Measurements from ENCODE around the gene UHRF2.

UHRF2 gene

DNA sequence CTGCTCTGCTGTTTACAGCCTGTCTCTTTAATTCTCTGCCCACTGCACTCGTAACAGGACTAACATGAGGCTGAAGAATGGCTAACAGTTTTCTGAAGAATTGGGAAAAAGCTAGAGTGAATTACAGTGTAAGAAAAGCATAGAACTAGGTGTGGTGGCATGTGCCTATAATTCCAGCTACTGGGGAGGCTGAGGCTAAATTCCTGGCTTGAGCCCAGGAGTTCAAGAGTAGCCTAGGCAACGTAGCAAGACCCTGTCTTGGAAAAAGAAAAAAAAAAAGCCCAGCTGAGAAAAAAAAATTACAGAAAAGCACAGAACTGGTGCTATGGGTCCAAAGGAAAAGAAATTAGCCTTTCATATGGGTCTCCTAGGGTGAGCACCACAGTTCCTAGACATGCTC, 13.9 kb upstream of the UHRF2 start:
- no peaks in the 10 kb centered on the region for H3K27me3 ChIP-seq (ENCODE audit: insufficient read depth, low read length)

DNA sequence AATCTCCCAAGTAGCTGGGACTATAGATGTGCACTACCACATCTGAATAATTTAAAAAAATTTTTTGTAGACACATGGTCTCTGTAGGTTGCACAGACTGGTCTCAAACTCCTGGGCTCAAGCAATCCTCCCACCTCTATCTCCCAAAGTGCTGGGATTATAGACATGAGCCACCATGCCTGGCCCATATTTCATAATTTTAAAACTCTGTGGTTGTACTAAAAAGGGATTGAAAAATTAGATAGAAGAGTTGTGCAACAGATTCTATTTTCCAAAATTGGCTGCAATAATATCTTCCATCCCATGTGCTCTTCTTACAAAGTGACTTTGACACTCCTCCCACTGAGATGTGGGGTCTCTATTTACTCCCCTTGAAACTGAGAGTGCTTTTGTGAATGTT, 7.6 kb upstream of the UHRF2 start:
- H3K23ac ChIP-seq (ENCODE audit: low read length): no peak overlapping the region
- H2BK120ac ChIP-seq (ENCODE audit: insufficient read depth, low read length, poor library complexity): no peak overlapping the region
- H4K91ac ChIP-seq (ENCODE audit: low read depth, low read length): no peak overlapping the region
- no peaks in the 10 kb centered on the region for H3K9me3 ChIP-seq (ENCODE audit: insufficient read depth, low read depth, low read length)
- H3K27ac ChIP-seq (ENCODE audit: low read depth, low read length): no peak overlapping the region
- H2AK5ac ChIP-seq (ENCODE audit: low read length): no peak overlapping the region
- H2AFZ ChIP-seq (ENCODE audit: insufficient read depth, low read length, poor library complexity): no peak overlapping the region
- H2BK12ac ChIP-seq (ENCODE audit: low read length): no peak overlapping the region
- H3K27me3 ChIP-seq (ENCODE audit: insufficient read depth, low read length): no peaks in the 10 kb centered on the region
- no peak overlapping the region for H2BK5ac ChIP-seq (ENCODE audit: low read depth, low read length, poor library complexity)
- no peaks in the 10 kb centered on the region for H3K36me3 ChIP-seq (ENCODE audit: control insufficient read depth in 1 of 2, insufficient read depth in 2 of 2, low read length in 2 of 2)
- H3K9ac ChIP-seq (ENCODE audit: low read length): no peak overlapping the region
- no peaks in the 10 kb centered on the region for H3K4me1 ChIP-seq (ENCODE audit: control insufficient read depth in 1 of 2, insufficient read depth in 2 of 2, low read length in 2 of 2)
- H3K18ac ChIP-seq (ENCODE audit: low read length): no peak overlapping the region
- H4K8ac ChIP-seq (ENCODE audit: low read depth, low read length): no peak overlapping the region
- H3K4me2 ChIP-seq (ENCODE audit: low read length): no peak overlapping the region
- H3K14ac ChIP-seq (ENCODE audit: low read length): no peak overlapping the region
- no peaks in the 10 kb centered on the region for H3K79me2 ChIP-seq (ENCODE audit: control insufficient read depth, insufficient read depth, low read length, poor library complexity)
- H3K79me1 ChIP-seq (ENCODE audit: low read length): no peaks in the 10 kb centered on the region
- H4K12ac ChIP-seq (ENCODE audit: low read depth, low read length): no peak overlapping the region
- no peak for DNase-seq
- no peak overlapping the region for H3K4me3 ChIP-seq (ENCODE audit: low read depth, low read length)
- no peak overlapping the region for H3K4ac ChIP-seq (ENCODE audit: low read depth, low read length)

More for the DNA sequence above, 13.9 kb upstream of the UHRF2 start:
- Histone ChIP-seq H2BK5ac (ENCODE audit: low read depth, low read length, poor library complexity) (no peak overlapping the region), H4K12ac (ENCODE audit: low read depth, low read length) (no peak overlapping the region), H3K4ac (ENCODE audit: low read depth, low read length) (no peak overlapping the region), H2AK5ac (ENCODE audit: low read length) (no peak overlapping the region), H3K23ac (ENCODE audit: low read length) (no peak overlapping the region), H3K27ac (ENCODE audit: low read depth, low read length) (no peak overlapping the region), H3K14ac (ENCODE audit: low read length) (no peak overlapping the region), H3K4me3 (ENCODE audit: low read depth, low read length) (no peak overlapping the region), H2BK12ac (ENCODE audit: low read length) (no peak overlapping the region), H3K4me2 (ENCODE audit: low read length) (no peak overlapping the region), H3K9ac (ENCODE audit: low read length) (no peak overlapping the region), H3K36me3 (ENCODE audit: control insufficient read depth in 1 of 2, insufficient read depth in 2 of 2, low read length in 2 of 2) (no peaks in the 10 kb centered on the region), H3K79me2 (ENCODE audit: control insufficient read depth, insufficient read depth, low read length, poor library complexity) (no peaks in the 10 kb centered on the region), H3K79me1 (ENCODE audit: low read length) (no peaks in the 10 kb centered on the region), H2BK120ac (ENCODE audit: insufficient read depth, low read length, poor library complexity) (no peak overlapping the region), H2AFZ (ENCODE audit: insufficient read depth, low read length, poor library complexity) (no peak overlapping the region), H4K8ac (ENCODE audit: low read depth, low read length) (no peak overlapping the region), H4K91ac (ENCODE audit: low read depth, low read length) (no peak overlapping the region), H3K18ac (ENCODE audit: low read length) (no peak overlapping the region), H3K4me1 (ENCODE audit: control insufficient read depth in 1 of 2, insufficient read depth in 2 of 2, low read length in 2 of 2) (no peaks in the 10 kb centered on the region), H3K9me3 (ENCODE audit: insufficient read depth, low read depth, low read length) (no peaks in the 10 kb centered on the region)
- WGBS (ENCODE audit: extremely low coverage, insufficient coverage, insufficient read length): no CpG with 5 or more reads among the region's 2 CpGs
- no peak for DNase-seq

DNA sequence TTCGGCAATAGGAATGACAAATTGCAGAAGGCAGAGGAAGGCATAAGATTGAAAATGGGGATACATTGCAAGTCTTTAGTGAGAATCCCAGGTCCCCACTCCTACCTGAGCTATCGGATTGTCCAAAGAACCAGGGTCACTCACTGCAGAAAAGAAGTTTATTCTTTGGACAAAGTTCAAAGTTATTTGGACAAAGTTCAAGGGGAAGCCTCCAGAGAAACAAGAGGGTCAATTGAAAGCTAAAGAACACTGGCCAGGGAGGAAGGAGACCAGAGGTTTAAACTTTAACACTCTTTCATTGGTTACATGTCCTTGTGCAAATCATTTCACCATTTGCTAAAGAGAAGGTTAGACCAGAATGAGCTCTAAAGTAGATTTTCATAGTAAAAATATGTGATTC, 5.2 kb upstream of the UHRF2 start:
- H2BK12ac ChIP-seq (ENCODE audit: low read length): no peak overlapping the region
- no peak overlapping the region for H3K4ac ChIP-seq (ENCODE audit: low read depth, low read length)
- no peak overlapping the region for H4K12ac ChIP-seq (ENCODE audit: low read depth, low read length)
- no peak for DNase-seq
- H2BK120ac ChIP-seq (ENCODE audit: insufficient read depth, low read length, poor library complexity): no peak overlapping the region
- no peak overlapping the region for H3K14ac ChIP-seq (ENCODE audit: low read length)
- H3K9me3 ChIP-seq (ENCODE audit: insufficient read depth, low read depth, low read length): no peaks in the 10 kb centered on the region
- no peak overlapping the region for H4K91ac ChIP-seq (ENCODE audit: low read depth, low read length)
- H2BK5ac ChIP-seq (ENCODE audit: low read depth, low read length, poor library complexity): no peak overlapping the region
- no peaks in the 10 kb centered on the region for H3K36me3 ChIP-seq (ENCODE audit: control insufficient read depth in 1 of 2, insufficient read depth in 2 of 2, low read length in 2 of 2)
- no peak overlapping the region for H3K27ac ChIP-seq (ENCODE audit: low read depth, low read length)
- no peak overlapping the region for H2AK5ac ChIP-seq (ENCODE audit: low read length)
- H3K4me3 ChIP-seq (ENCODE audit: low read depth, low read length): no peak overlapping the region
- H3K9ac ChIP-seq (ENCODE audit: low read length): no peak overlapping the region
- H3K4me2 ChIP-seq (ENCODE audit: low read length): no peak overlapping the region
- H3K79me1 ChIP-seq (ENCODE audit: low read length): peaks cover 5% of the 10 kb centered on the region
- H3K27me3 ChIP-seq (ENCODE audit: insufficient read depth, low read length): no peaks in the 10 kb centered on the region
- no peak overlapping the region for H4K8ac ChIP-seq (ENCODE audit: low read depth, low read length)
- H3K4me1 ChIP-seq (ENCODE audit: control insufficient read depth in 1 of 2, insufficient read depth in 2 of 2, low read length in 2 of 2): peaks cover 0 to 5% of the 10 kb centered on the region in 2 experiments
- H3K23ac ChIP-seq (ENCODE audit: low read length): no peak overlapping the region
- WGBS (ENCODE audit: extremely low coverage, insufficient coverage, insufficient read length): no CpG with 5 or more reads among the region's 2 CpGs
- H2AFZ ChIP-seq (ENCODE audit: insufficient read depth, low read length, poor library complexity): no peak overlapping the region
- H3K18ac ChIP-seq (ENCODE audit: low read length): no peak overlapping the region
- no peaks in the 10 kb centered on the region for H3K79me2 ChIP-seq (ENCODE audit: control insufficient read depth, insufficient read depth, low read length, poor library complexity)

DNA sequence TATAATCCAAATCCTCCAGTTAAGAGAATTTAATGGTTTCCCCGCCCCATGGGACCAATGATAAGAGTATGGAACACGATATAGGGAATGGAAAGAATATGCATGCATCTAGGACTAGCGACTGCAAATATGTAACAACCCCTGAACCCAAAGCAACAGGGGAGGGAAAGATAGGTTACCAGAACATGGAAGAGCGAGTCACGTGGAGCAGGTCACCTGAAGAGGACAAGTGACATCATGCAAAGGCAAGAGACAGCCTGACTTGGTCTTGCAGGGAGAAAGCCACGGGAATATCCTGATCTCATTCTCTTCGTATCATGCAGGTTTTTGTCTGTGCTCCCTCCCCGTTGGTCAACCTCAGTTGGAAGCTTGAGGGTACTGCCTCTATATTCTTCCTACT, 4.7 kb upstream of the UHRF2 start:
- no peaks in the 10 kb centered on the region for H3K9me3 ChIP-seq (ENCODE audit: insufficient read depth, low read depth, low read length)
- no peak overlapping the region for H4K8ac ChIP-seq (ENCODE audit: low read depth, low read length)
- no peak overlapping the region for H3K14ac ChIP-seq (ENCODE audit: low read length)
- peaks cover 0 to 5% of the 10 kb centered on the region in 2 experiments for H3K4me1 ChIP-seq (ENCODE audit: control insufficient read depth in 1 of 2, insufficient read depth in 2 of 2, low read length in 2 of 2)
- DNase-seq: no peak
- no peak overlapping the region for H2AK5ac ChIP-seq (ENCODE audit: low read length)
- no peak overlapping the region for H2BK12ac ChIP-seq (ENCODE audit: low read length)
- no peak overlapping the region for H2BK120ac ChIP-seq (ENCODE audit: insufficient read depth, low read length, poor library complexity)
- no peak overlapping the region for H3K4ac ChIP-seq (ENCODE audit: low read depth, low read length)
- H3K79me1 ChIP-seq (ENCODE audit: low read length): peaks cover 8% of the 10 kb centered on the region
- no peak overlapping the region for H3K4me2 ChIP-seq (ENCODE audit: low read length)
- H3K27me3 ChIP-seq (ENCODE audit: insufficient read depth, low read length): no peaks in the 10 kb centered on the region
- no peaks in the 10 kb centered on the region for H3K36me3 ChIP-seq (ENCODE audit: control insufficient read depth in 1 of 2, insufficient read depth in 2 of 2, low read length in 2 of 2)
- no peak overlapping the region for H3K18ac ChIP-seq (ENCODE audit: low read length)
- H3K23ac ChIP-seq (ENCODE audit: low read length): peak overlapping the region; percentile 69
- no peak overlapping the region for H2BK5ac ChIP-seq (ENCODE audit: low read depth, low read length, poor library complexity)
- no CpG with 5 or more reads among the region's 8 CpGs for WGBS (ENCODE audit: extremely low coverage, insufficient coverage, insufficient read length)
- H3K79me2 ChIP-seq (ENCODE audit: control insufficient read depth, insufficient read depth, low read length, poor library complexity): peaks cover 3% of the 10 kb centered on the region
- H4K12ac ChIP-seq (ENCODE audit: low read depth, low read length): no peak overlapping the region
- H2AFZ ChIP-seq (ENCODE audit: insufficient read depth, low read length, poor library complexity): no peak overlapping the region
- H3K4me3 ChIP-seq (ENCODE audit: low read depth, low read length): no peak overlapping the region
- H4K91ac ChIP-seq (ENCODE audit: low read depth, low read length): no peak overlapping the region
- no peak overlapping the region for H3K9ac ChIP-seq (ENCODE audit: low read length)
- no peak overlapping the region for H3K27ac ChIP-seq (ENCODE audit: low read depth, low read length)

Measured in trophoblast cell (in vitro differentiated cells and primary cell).